HepG2 (cell line): ENCODE measurements around the gene GLE1. TPM values are rescaled to one million over a fixed set of nuclear protein-coding genes. Genes with fewer than 3 reads are reported as not detected.
A peak's percentile ranks its signal among the peaks of the same experiment; 100 is the strongest.

Source experiments
- BRCA1 ChIP-seq: sonication (generic); formaldehyde crosslinking; IDR thresholded peaks from 2 replicates; pipeline ENCODE4 v1.4.0; 2020; ENCODE audit warnings: missing genetic modification reagents
- CTCF ChIP-seq: sonication (generic); formaldehyde crosslinking; IDR thresholded peaks from 2 replicates; pipeline ENCODE4 v1.5.0; 2020; ENCODE audit warnings: mild to moderate bottlenecking, missing genetic modification reagents, moderate library complexity
- HMGXB4 ChIP-seq, 2 experiments: sonication (generic) in 1 of 2; formaldehyde crosslinking in 1 of 2; IDR thresholded peaks; 2 replicates each; pipeline versions ENCODE4 v1.4.0 to v1.6.1; 2018 to 2020; ENCODE audit warnings: missing genetic modification reagents in 2 of 2, borderline replicate concordance in 1 of 2, low read depth in 1 of 2, mild to moderate bottlenecking in 1 of 2, missing biosample characterization in 1 of 2
- MIXL1 ChIP-seq: IDR thresholded peaks from 2 replicates; pipeline ENCODE4 v1.6.1; 2016
- SALL1 ChIP-seq: sonication (generic); formaldehyde crosslinking; IDR thresholded peaks from 2 replicates; pipeline ENCODE4 v1.8.0; 2022; ENCODE audit warnings: mild to moderate bottlenecking, missing genetic modification reagents
- STAG1 ChIP-seq: sonication (generic); formaldehyde crosslinking; IDR thresholded peaks from 2 replicates; pipeline ENCODE4 v1.4.0; 2020; ENCODE audit warnings: missing genetic modification reagents
- YEATS4 ChIP-seq: sonication (generic); formaldehyde crosslinking; IDR thresholded peaks from 2 replicates; pipeline ENCODE4 v1.4.0; 2020; ENCODE audit warnings: missing genetic modification reagents, borderline replicate concordance
- ZFX ChIP-seq: sonication (generic); formaldehyde crosslinking; IDR thresholded peaks from 2 replicates; pipeline ENCODE4 v1.4.0; 2020; ENCODE audit warnings: mild to moderate bottlenecking, low read depth, missing genetic modification reagents, moderate library complexity
- ZNF431 ChIP-seq: sonication (generic); formaldehyde crosslinking; IDR thresholded peaks from 2 replicates; pipeline ENCODE4 v1.9.0; 2022; ENCODE audit warnings: missing genetic modification reagents, low read depth, mild to moderate bottlenecking, borderline replicate concordance
- polyA plus RNA-seq, 8 experiments: library from polyadenylated mRNA; depleted of rRNA in 3 of 8; stranded (reverse) in 7 of 8; unstranded in 1 of 8; fragments of >200 nt; fragmentation: Illumina TruSeq in 4 of 8; extraction: Trizol in 4 of 8; gene quantifications; 2 replicates each; pipeline versions ENCODE4 v1.2.1 to v1.2.3, GENCODE V29; 2011 to 2016; ENCODE audit warnings: low read depth in 4 of 8, missing spikeins in 1 of 8, mixed read lengths in 1 of 8; ENCODE audit not compliant: insufficient read depth in 1 of 8
- total RNA-seq, 5 experiments: library from RNA; depleted of rRNA; stranded (reverse); fragments of >200 nt; fragmentation: Illumina TruSeq; extraction: Trizol; gene quantifications; 2 replicates each; pipeline ENCODE4 v1.2.3, GENCODE V29; 2016; ENCODE audit warnings: low read depth in 1 of 5

The GLE1 gene
- total and polyA plus RNA-seq, 2 of the 13 experiments (the other 11 are each of a cell fraction or from before 2014, with no cell fraction given): 14.7 to 28.8 TPM

- TF ChIP-seq ZFX (CRISPR knock-in tag) (0 out of 2 replicates have a peak, but pooled peaks have one; percentile 25), CTCF (CRISPR knock-in tag) (peak; percentile 64), HMGXB4 (CRISPR knock-in tag; IDR thresholded peaks at IDR 0.05; ENCODE audit: borderline replicate concordance in 1 of 2, low read depth in 1 of 2) (0 out of 4 replicates have a peak, but pooled peaks of 1 of the 2 experiments have one; percentile 22), BRCA1 (no peak), MIXL1 (CRISPR knock-in tag) (no peak), ZNF431 (CRISPR knock-in tag) (no peak), SALL1 (CRISPR knock-in tag) (no peak), STAG1 (CRISPR knock-in tag) (peak; percentile 61), YEATS4 (CRISPR knock-in tag) (0 out of 2 replicates have a peak, but pooled peaks have one; percentile 20)
These were observed 8.6 kb upstream of the GLE1 start (continued) for GRCh38 chr9:128495804-128496417.
